Measurements from ENCODE around the gene BTBD9.

DNA sequence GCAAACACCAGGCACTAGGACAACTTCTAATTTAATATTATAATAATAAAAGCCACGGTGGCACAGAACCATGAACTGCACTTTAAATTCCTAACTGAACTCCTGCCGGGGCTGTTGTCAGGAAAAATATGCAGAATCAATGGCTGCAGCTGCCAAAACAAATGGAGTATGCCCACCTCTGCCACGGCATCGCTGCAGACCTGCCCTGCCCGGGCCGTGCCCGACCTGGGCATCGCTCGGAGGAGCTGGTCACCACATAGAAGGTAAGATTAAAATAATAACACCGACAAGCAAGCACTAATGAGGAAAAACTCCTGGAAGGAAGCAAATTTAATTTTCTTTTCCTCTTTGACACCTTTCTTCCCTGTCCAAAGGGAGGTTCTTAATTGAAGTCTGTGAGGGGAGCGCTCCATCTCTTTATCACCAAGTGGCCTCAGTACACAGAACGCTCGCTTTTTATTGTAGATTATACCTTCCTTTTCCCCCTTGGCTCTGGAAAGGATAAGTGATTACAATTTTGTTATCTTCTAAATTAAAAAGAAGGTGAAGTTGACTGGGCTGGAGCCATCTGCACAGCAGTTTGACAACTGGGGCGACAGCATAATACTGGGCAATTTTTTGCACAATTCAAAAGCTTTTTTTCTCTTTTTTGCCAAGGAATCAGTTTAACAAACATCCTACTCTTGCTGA, 468.9 kb downstream of the BTBD9 start:
- TF ChIP-seq POLR2A (IDR thresholded peaks at IDR 0.05; ENCODE audit: low read depth, low read length) = no peak
- no peak for TF ChIP-seq TAF1 (IDR thresholded peaks at IDR 0.05; ENCODE audit: borderline replicate concordance, low read depth, low read length)
- no peak for TF ChIP-seq POLR2AphosphoS5 (IDR thresholded peaks at IDR 0.05; ENCODE audit: low read depth, low read length)
